HG02642 (cell line): ENCODE measurements around the gene IGF2.

ENCODE experiments used
- ATAC-seq: cut with Tn5 transposase; IDR thresholded peaks from one replicate; pipeline ENCODE4 v1.9.1; 2021; ENCODE audit warnings: mild to moderate bottlenecking; ENCODE audit not compliant: unreplicated experiment, poor library complexity

The IGF2 gene

DNA sequence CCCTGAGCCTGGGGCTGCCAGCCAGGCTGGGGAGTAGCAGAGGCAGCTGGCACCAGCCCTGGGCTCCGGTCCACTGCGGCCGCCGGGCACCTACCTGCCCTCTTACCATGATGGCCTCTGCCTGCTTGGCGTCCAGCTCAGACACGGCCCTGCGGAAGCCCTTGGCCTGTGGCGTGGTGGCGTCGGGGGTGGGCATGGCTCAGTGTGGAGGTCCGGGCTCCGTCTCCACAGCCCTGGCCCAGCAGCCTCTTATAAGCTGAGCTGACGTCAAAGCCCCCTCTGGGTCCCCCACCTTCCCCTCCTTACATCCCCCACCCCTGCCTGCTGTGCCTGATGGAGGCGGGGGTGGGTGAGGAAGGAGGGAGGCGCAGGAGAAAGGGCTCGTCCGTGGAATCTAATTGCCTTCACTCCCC, 32.4 kb upstream of the IGF2 start, which contains the start of gene TH:
TH (minus strand) TSS at position 225 of the 413 bp plus-strand sequence; CDS start at position 196, 29 bp downstream.
- no peak for ATAC-seq

- no peak for ATAC-seq
Measured at GRCh38 chr11:2169626-2170570, 30.7 kb upstream of the IGF2 start.

DNA sequence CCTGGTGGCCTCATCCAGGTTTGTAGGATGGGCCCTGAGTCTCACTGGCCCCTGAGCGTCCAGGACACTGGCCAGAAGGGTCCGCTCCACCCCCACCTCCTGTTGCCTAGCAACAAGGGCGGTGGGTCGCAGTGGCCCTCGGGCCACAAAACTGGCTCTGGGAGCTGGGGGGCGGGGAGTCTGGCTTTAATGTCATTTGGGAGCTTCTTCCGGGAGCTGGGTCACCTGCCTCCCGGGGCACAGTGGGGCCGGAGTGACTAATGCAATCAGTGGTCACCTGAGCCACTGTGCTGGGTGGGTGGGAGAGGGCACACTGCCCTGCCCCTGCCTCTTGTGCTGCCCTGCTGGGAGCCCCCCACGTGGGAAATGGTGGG, 29.8 kb upstream of the IGF2 start:
- no peak for ATAC-seq

- no peak for ATAC-seq
Measured at GRCh38 chr11:2168286-2169004, 29.3 kb upstream of the IGF2 start.

GRCh38 chr11:2167141-2168045, 28.2 kb upstream of the IGF2 start:
- no peak for ATAC-seq

GRCh38 chr11:2166091-2166851, 27.1 kb upstream of the IGF2 start:
- ATAC-seq = no peak

DNA sequence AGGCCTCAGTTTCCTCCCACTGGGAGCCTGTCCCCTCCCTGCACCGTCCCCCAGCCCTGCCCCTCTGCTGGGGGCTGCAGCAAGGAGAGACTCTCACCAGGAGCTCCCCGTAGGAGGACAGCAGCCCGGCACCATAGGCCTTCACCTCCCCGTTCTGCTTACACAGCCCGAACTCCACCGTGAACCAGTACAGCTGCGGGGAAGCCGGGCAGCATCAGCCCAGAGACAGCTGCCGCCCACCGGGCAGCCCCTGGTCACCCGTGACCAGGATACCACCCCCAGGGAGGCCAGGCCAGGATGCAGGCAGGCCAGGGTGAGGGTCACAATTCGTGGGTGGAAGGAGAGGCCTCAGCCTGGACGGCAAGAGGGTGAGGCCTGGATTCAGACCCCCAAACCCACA, 26.4 kb upstream of the IGF2 start:
- ATAC-seq = no peak

- ATAC-seq = no peak
Measured at GRCh38 chr11:2164861-2165555, 25.8 kb upstream of the IGF2 start.

GRCh38 chr11:2164081-2164480, 24.9 kb upstream of the IGF2 start:
- no peak for ATAC-seq

GRCh38 chr11:2163428-2163978, 24.3 kb upstream of the IGF2 start:
- no peak for ATAC-seq

DNA sequence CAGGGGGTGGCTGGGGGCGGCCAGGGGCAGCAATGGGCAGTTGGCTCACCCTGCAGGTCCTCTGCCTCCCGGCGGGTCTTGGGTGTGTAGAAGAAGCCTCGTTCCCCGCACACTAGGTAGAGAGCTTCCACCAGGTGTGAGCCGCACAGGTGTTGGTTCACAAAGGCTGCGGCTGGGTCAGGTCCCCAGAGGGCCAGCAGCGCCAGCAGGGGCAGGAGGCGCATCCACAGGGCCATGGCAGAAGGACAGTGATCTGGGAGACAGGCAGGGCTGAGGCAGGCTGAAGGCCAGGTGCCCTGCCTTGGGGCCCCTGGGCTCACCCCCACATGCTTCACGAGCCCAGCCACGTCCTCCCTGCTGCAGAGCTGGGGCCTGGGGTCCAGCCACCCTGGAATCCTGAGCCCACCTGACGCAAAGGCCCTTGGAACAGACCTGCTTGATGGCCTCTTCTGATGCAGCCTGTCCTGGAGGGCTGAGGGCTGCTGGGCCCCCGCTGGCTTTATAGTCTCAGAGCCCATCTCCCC, 21.6 kb upstream of the IGF2 start, which contains the start of gene INS:
INS (minus strand) TSS at position 474 of the 524 bp plus-strand sequence; CDS start at position 236, 238 bp downstream.
- ATAC-seq = no peak

DNA sequence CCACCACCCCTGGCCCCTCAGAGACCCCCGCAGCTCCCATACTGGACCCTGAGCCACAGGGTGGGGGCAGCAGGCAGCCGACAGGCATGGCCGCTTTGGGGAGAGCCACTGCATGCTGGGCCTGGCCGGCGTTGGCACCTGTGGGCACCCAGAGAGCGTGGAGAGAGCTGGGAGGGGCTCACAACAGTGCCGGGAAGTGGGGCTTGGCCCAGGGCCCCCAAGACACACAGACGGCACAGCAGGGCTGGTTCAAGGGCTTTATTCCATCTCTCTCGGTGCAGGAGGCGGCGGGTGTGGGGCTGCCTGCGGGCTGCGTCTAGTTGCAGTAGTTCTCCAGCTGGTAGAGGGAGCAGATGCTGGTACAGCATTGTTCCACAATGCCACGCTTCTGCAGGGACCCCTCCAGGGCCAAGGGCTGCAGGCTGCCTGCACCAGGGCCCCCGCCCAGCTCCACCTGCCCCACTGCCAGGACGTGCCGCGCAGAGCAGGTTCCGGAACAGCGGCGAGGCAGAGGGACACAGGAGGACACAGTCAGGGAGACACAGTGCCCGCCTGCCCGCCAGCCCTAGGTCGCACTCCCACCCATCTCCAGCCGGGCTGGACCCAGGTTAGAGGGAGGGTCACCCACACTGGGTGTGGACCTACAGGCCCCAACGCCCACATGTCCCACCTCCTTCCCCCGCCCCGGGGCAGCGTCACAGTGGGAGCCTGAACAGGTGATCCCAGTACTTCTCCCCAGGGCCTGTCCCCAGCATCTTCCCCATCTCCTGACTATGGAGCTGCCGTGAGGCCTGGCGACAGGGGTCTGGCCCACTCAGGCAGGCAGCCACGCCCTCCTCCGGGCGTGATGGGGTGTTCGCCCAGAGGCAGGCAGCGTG, 20.6 kb upstream of the IGF2 start:
- no peak for ATAC-seq

GRCh38 chr11:2158966-2159365, 19.8 kb upstream of the IGF2 start:
- ATAC-seq = no peak

- ATAC-seq = no peak
Measured at GRCh38 chr11:2158296-2158737, 19.1 kb upstream of the IGF2 start.

DNA sequence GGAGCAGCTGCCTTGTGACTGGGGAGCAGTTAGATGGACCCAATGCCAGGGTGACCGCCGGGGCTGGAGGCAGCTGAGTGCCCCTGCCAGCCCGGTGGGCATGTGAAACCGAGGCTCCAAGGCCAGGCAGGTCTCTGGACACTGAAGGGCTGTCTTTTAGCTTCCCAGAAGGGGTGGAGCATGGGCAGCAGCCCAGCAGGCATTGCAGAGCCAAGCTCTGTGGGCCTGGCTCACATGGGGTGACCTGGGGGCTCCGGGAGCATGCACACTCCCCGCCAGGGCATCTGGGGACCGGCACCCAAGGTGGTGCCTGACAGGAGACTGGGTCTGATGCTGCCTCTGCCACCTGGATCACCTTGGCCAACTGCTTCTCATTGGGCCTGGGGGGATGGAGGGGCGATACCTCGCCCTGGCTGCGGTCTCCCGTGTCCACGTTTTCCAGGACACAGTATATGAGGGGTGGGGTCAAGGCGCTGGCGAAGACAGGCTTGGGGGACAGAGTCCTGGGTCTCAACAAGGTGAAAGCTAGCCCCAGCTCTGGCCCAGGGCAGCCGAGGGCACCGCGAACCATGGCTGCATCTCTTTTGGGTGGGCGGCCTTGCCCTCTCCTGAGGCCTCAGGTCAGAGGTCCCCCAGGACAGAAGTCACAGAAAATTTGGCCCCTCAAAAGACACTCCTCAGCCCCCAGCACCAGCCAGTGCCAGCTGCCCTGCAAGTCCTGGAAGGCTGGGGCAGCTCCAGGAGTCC, 18.3 kb upstream of the IGF2 start:
- no peak for ATAC-seq

GRCh38 chr11:2156416-2157182, 17.4 kb upstream of the IGF2 start:
- ATAC-seq = no peak
